IPS-15b (cell line): ENCODE measurements around the gene L2HGDH.

ENCODE experiments used
- H3K27me3 ChIP-seq: one replicate; pipeline ENCODE4 v1.6.1; 2013; ENCODE audit warnings: low read length; ENCODE audit not compliant: control insufficient read depth, insufficient read depth
- H3K36me3 ChIP-seq: one replicate; pipeline ENCODE4 v1.6.1; 2013; ENCODE audit warnings: low read length; ENCODE audit not compliant: control insufficient read depth, insufficient read depth
- H3K4me1 ChIP-seq: one replicate; pipeline ENCODE4 v1.6.1; 2013; ENCODE audit warnings: mild to moderate bottlenecking, low read length; ENCODE audit not compliant: control insufficient read depth, insufficient read depth
- H3K4me3 ChIP-seq: one replicate; pipeline ENCODE4 v1.5.1; 2013; ENCODE audit warnings: low read depth, low read length
- H3K9ac ChIP-seq: one replicate; pipeline ENCODE4 v1.6.1; 2013; ENCODE audit warnings: low read depth, mild to moderate bottlenecking, low read length
- H3K9me3 ChIP-seq: one replicate; pipeline ENCODE4 v1.6.1; 2013; ENCODE audit warnings: mild to moderate bottlenecking, low read length; ENCODE audit not compliant: control insufficient read depth, insufficient read depth

L2HGDH gene

DNA sequence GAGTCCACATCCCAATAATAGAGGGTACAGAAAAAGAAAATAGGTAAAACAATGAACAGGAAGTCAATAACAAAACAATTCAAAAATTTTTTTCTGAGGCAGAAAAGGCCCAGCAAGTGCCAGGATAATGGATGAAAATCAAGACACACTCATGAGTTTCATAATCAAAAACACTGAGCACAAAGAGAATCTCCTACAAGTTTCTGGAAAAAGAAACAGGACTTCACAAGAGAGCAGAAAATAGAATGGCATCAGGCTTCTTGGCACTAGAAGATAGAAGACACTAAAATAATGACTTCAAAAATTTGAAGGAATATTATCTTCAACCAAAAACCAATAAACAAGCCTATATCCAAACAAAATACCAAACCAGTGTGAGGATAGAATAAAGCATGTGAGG, 36.9 kb upstream of the L2HGDH start:
- Histone ChIP-seq H3K4me3 (no peak overlapping the region), H3K36me3 (no peaks in the 10 kb centered on the region), H3K9ac (no peak overlapping the region), H3K9me3 (no peaks in the 10 kb centered on the region), H3K4me1 (no peaks in the 10 kb centered on the region), H3K27me3 (no peaks in the 10 kb centered on the region)

DNA sequence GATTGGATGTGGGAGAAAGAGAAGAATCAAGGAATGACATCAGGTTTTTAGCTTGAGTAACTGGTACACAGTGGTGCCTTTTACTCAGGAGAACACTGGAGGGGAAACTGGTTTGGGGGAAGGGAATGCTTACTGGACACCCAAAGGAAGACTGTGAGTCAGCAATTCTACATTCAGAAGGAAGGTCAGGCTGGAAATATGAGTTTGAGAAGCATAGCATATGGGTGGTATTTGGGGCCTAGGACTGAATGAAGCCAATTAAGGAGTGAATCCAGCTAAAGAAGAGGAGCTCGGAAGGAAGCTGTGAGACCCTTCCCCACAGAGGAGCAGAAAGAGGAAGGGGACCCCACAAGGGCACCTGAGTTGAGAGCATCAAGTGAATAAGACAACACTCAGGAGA, 35.5 kb upstream of the L2HGDH start:
- Histone ChIP-seq H3K9me3 (no peaks in the 10 kb centered on the region), H3K27me3 (no peaks in the 10 kb centered on the region), H3K4me1 (no peaks in the 10 kb centered on the region), H3K9ac (no peak overlapping the region), H3K4me3 (no peak overlapping the region), H3K36me3 (no peaks in the 10 kb centered on the region)

DNA sequence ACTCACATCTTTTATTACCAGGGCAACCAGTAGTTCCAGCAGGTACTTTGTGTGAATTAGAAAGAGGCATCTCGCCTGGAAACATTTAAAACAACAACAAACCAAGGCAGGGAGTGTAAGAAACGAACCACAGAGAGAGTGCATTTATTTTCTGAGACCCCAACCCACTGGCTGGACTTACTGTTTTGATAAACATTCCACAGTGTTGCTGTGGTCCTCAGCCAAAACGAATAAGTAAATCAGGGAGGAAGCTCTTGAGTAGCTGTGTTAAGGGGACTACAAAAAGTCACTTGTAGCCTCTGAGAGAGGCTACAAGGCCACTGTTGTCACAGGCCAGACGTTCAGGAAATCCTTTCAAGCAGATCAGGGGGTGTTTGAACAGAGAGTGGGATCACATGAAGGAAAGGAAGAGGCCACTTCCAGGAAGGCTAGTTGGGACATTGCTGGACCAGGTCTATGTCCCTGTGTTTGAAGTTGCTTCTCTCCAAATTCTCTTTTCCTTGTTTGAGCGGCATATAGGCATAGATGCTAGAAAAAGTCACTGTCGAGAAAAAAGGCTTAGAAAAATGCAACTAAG, 33.9 kb upstream of the L2HGDH start:
- Histone ChIP-seq H3K36me3 (no peaks in the 10 kb centered on the region), H3K9ac (no peak overlapping the region), H3K4me1 (no peaks in the 10 kb centered on the region), H3K4me3 (no peak overlapping the region), H3K9me3 (no peaks in the 10 kb centered on the region), H3K27me3 (no peaks in the 10 kb centered on the region)

DNA sequence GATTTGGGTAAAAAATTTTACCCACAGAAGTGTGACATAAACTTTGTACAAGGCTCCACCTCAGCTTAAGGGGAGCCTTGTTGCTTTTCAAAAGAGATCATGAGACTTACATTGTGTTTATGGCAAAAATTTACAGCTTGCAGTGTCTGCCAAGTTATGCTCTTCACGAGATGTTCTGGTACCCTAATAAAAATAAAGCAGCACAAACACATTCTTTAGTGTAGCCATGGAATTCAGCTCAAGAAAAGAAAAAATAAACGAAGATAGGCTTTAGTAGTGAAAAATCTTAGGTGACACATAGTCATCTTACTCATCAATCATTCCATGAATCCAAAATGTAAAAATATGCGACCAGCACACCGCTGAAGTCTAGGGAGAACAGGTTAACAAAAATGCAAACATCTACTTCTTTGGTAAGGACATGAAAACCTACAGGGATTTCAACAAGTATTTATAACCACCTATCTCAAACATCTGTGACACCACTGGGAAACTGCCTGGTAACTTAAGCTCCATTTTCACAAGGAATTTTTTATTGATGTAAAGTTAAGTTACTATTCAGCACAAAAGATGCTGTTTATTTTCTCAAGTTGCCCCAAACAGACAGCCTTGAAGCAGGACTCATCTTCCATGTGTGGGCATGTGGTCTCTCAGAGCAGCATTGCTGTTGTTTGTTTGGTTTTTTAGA, 33.0 kb upstream of the L2HGDH start:
- H3K4me1 ChIP-seq: no peaks in the 10 kb centered on the region
- H3K9me3 ChIP-seq: no peaks in the 10 kb centered on the region
- no peaks in the 10 kb centered on the region for H3K36me3 ChIP-seq
- no peak overlapping the region for H3K4me3 ChIP-seq
- no peaks in the 10 kb centered on the region for H3K27me3 ChIP-seq
- H3K9ac ChIP-seq: no peak overlapping the region

GRCh38 chr14:50344116-50344775, 32.2 kb upstream of the L2HGDH start:
- Histone ChIP-seq H3K9ac (no peak overlapping the region), H3K27me3 (no peaks in the 10 kb centered on the region), H3K4me3 (no peak overlapping the region), H3K9me3 (no peaks in the 10 kb centered on the region), H3K4me1 (no peaks in the 10 kb centered on the region), H3K36me3 (no peaks in the 10 kb centered on the region)

GRCh38 chr14:50343434-50343833, 31.4 kb upstream of the L2HGDH start:
- no peaks in the 10 kb centered on the region for H3K36me3 ChIP-seq
- H3K4me3 ChIP-seq: no peak overlapping the region
- H3K9me3 ChIP-seq: no peaks in the 10 kb centered on the region
- H3K27me3 ChIP-seq: no peaks in the 10 kb centered on the region
- no peak overlapping the region for H3K9ac ChIP-seq
- no peaks in the 10 kb centered on the region for H3K4me1 ChIP-seq

GRCh38 chr14:50342221-50343078, 30.4 kb upstream of the L2HGDH start:
- H3K9me3 ChIP-seq: no peaks in the 10 kb centered on the region
- H3K27me3 ChIP-seq: no peaks in the 10 kb centered on the region
- H3K36me3 ChIP-seq: no peaks in the 10 kb centered on the region
- H3K9ac ChIP-seq: no peak overlapping the region
- H3K4me3 ChIP-seq: no peak overlapping the region
- H3K4me1 ChIP-seq: no peaks in the 10 kb centered on the region

GRCh38 chr14:50340963-50341362, 28.9 kb upstream of the L2HGDH start:
- Histone ChIP-seq H3K9me3 (no peaks in the 10 kb centered on the region), H3K27me3 (no peaks in the 10 kb centered on the region), H3K4me3 (no peak overlapping the region), H3K36me3 (no peaks in the 10 kb centered on the region), H3K9ac (no peak overlapping the region), H3K4me1 (peaks cover 2% of the 10 kb centered on the region)

DNA sequence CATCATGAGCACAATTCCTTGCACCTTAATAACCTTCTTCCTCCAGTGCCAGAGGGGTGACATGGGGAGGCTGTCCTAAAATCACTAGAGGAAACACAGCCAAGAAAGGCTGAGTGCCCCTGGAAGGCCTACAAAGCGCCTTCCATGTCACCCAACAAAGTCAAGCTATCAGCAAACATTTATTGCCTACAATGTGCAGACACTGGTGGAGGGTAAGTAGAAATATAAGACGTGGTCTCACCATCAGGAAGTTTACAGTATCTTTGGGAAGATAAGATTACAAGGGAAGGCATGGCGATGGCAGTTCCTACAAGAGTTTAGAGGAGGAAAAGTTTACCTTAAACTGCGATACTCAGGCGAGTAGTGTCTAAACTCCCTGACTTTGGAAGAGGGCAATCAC, 28.0 kb upstream of the L2HGDH start:
- Histone ChIP-seq H3K36me3 (no peaks in the 10 kb centered on the region), H3K4me3 (no peak overlapping the region), H3K9me3 (no peaks in the 10 kb centered on the region), H3K4me1 (peaks cover 7% of the 10 kb centered on the region), H3K27me3 (no peaks in the 10 kb centered on the region), H3K9ac (no peak overlapping the region)

DNA sequence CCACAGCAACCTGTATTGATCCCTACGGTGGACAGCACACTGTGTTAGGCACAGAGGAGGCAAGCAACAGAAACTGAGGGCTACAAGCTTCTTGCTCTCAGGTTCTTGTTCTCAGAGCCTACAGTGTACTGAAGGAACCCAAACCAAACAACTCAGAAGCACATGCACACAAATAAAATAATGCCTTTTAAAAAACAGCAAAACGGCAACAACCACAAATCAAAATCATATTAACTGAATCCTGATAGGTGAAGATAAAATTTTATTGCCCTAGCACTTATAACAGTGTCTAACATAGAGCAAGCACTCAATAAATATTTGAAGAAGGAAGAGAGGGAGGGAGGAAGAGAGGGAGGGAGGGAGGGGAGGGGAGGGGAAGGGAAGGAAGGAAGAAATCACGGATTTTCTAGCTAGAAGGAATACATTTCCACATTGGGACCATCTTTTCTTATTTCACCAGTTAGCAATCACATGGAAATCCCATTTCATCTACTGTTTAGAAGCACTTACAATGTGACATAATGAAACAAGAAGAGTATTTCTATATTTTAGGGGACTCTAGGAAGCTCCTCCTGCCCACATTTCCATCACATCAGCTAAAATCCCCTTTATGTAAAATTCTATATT, 27.3 kb upstream of the L2HGDH start:
- Histone ChIP-seq H3K9ac (no peak overlapping the region), H3K27me3 (no peaks in the 10 kb centered on the region), H3K36me3 (no peaks in the 10 kb centered on the region), H3K9me3 (no peaks in the 10 kb centered on the region), H3K4me1 (peaks cover 7% of the 10 kb centered on the region), H3K4me3 (no peak overlapping the region)

DNA sequence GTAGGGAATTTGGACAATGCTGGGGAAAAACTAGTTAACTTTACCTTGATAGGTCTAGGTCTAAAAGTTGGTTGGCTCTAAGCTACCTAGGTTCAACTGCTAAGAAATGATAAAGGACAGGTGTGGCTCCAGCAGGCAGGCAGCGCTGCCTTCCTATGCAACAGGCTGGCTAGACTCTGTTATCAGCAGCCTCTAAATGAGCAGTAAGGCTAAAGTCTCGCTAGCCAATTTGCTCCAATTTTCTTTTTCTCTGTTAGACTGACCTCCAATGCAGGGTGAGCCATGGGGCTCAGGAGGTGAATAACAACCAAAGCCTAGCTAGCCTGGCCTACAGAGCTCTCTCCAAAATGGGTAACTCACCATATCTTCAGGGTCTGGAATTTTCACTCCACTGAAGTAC, 26.6 kb upstream of the L2HGDH start:
- no peaks in the 10 kb centered on the region for H3K27me3 ChIP-seq
- no peaks in the 10 kb centered on the region for H3K36me3 ChIP-seq
- no peak overlapping the region for H3K4me3 ChIP-seq
- H3K9ac ChIP-seq: no peak overlapping the region
- no peaks in the 10 kb centered on the region for H3K9me3 ChIP-seq
- H3K4me1 ChIP-seq: peaks cover 7% of the 10 kb centered on the region
